HG03175 (cell line): ENCODE data around the gene ESAM.
"Not testable (repeated sequence)": the region's sequence is repeated elsewhere in the genome, so short reads cannot be mapped to it uniquely, and the experiment has no call there.

ENCODE experiments used
- ATAC-seq: cut with Tn5 transposase; IDR thresholded peaks from one replicate; pipeline ENCODE4 v1.9.1; 2021; ENCODE audit warnings: mild to moderate bottlenecking, moderate library complexity; ENCODE audit not compliant: unreplicated experiment

ESAM gene

GRCh38 chr11:124776865-124777645 lies 15.0 kb upstream of the ESAM start:
- no peak for ATAC-seq

- ATAC-seq, result not testable (repeated sequence)
Observed at GRCh38 chr11:124770959-124771358, 8.9 kb upstream of the ESAM start.

GRCh38 chr11:124769806-124770774 lies 8.0 kb upstream of the ESAM start:
- ATAC-seq, result no peak

- no peak for ATAC-seq
Observed at GRCh38 chr11:124768914-124769313, 6.8 kb upstream of the ESAM start.

- no peak for ATAC-seq
Observed at GRCh38 chr11:124766156-124766555, 4.1 kb upstream of the ESAM start.

GRCh38 chr11:124763156-124763947 lies 1.3 kb upstream of the ESAM start:
- peak; percentile 33 for ATAC-seq

- peak; percentile 5 for ATAC-seq
Observed at GRCh38 chr11:124762624-124763155, 600 bp upstream of the ESAM start.

GRCh38 chr11:124761301-124762104 lies 587 bp downstream of the ESAM start:
- no peak for ATAC-seq

- no peak for ATAC-seq
Observed at GRCh38 chr11:124760806-124761205, 1.3 kb downstream of the ESAM start.

- peak; percentile 21 for ATAC-seq
Observed at GRCh38 chr11:124760205-124760652, 1.9 kb downstream of the ESAM start.

- no peak for ATAC-seq
Observed at GRCh38 chr11:124759266-124760204, 2.6 kb downstream of the ESAM start.

GRCh38 chr11:124758355-124759265 lies 3.5 kb downstream of the ESAM start:
- ATAC-seq, result peak; percentile 60

GRCh38 chr11:124757320-124757719 lies 4.8 kb downstream of the ESAM start:
- ATAC-seq, result no peak

GRCh38 chr11:124756753-124757227 lies 5.3 kb downstream of the ESAM start:
- ATAC-seq, result no peak

GRCh38 chr11:124756033-124756752 lies 5.9 kb downstream of the ESAM start:
- no peak for ATAC-seq

GRCh38 chr11:124754710-124755109 lies 7.4 kb downstream of the ESAM start:
- ATAC-seq, result no peak

- no peak for ATAC-seq
Observed at GRCh38 chr11:124754309-124754708, 7.8 kb downstream of the ESAM start.
